GM12872 (cell line): ENCODE results near the gene CCDC141.

Source experiments
- TF ChIP-seq, protein P1 (sequence below): IDR thresholded peaks from 3 replicates; pipeline ENCODE4 v1.5.1; 2011; ENCODE audit warnings: low read depth, mild to moderate bottlenecking, low read length, moderate library complexity; ENCODE audit not compliant: insufficient read depth

The CCDC141 gene

GRCh38 chr2:178863130-178863855 lies 186.6 kb downstream of the CCDC141 start:
- TF ChIP-seq, protein P1, sequence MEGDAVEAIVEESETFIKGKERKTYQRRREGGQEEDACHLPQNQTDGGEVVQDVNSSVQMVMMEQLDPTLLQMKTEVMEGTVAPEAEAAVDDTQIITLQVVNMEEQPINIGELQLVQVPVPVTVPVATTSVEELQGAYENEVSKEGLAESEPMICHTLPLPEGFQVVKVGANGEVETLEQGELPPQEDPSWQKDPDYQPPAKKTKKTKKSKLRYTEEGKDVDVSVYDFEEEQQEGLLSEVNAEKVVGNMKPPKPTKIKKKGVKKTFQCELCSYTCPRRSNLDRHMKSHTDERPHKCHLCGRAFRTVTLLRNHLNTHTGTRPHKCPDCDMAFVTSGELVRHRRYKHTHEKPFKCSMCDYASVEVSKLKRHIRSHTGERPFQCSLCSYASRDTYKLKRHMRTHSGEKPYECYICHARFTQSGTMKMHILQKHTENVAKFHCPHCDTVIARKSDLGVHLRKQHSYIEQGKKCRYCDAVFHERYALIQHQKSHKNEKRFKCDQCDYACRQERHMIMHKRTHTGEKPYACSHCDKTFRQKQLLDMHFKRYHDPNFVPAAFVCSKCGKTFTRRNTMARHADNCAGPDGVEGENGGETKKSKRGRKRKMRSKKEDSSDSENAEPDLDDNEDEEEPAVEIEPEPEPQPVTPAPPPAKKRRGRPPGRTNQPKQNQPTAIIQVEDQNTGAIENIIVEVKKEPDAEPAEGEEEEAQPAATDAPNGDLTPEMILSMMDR: no peak

DNA sequence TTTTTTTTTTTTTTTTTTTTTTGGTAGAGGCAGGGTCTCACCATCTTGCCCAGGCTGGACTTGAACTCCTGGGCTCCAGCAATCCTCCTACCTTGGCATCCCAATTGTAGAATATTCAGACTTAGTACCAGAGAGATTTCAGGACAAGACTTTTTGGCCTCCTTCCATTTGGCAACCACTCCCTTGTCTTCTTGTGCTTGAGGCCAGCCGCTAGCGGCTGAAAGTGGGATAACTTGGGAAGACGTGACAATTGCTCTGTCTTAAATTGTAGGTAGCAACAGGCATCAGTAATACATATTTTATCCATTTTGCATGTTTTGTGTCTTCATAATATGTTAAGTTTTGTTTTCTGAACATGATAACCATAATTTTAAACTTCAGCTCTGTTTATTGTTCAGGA lies 189.4 kb downstream of the CCDC141 start:
- TF ChIP-seq, protein P1: no peak

DNA sequence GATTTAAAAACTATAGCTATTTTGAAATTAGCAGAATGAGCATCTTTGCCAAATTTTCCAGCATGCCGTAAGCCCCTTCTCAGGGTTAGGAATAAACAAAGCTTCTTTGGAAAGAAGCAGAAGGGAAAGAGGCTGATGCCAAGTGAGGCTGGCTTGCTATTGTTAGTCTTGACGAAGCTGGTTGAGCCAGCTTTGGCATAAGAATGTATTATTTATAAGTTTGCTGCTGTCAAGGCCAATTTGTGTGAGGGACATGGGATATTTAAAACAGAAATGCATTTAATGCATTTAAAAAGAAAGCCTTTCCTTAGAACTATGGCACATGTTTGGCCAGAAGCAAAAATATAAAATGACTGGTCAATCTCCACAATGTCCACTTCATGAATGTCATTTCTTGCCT lies 190.2 kb downstream of the CCDC141 start:
- TF ChIP-seq, protein P1: no peak

- TF ChIP-seq, protein P1: no peak
Measured at GRCh38 chr2:178858896-178859625, 190.9 kb downstream of the CCDC141 start.

DNA sequence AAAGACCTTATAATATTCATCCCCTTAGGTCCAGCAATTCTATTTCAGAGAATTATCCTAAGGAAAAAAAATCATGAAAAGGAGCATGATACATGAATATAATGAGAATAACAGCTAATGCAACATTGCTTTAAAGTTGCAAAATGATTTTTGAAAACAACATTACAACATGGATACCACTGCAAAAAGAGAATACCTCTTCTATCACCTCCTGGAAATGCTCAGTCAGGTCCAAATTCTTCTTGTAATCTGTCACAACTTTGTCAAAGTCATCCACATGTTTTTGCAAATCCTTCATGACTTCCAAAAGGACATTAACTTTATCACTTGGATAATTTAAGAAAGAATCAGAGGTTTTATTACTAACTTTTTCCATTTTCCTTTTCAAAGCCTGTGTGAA lies 194.8 kb downstream of the CCDC141 start:
- TF ChIP-seq, protein P1: no peak

DNA sequence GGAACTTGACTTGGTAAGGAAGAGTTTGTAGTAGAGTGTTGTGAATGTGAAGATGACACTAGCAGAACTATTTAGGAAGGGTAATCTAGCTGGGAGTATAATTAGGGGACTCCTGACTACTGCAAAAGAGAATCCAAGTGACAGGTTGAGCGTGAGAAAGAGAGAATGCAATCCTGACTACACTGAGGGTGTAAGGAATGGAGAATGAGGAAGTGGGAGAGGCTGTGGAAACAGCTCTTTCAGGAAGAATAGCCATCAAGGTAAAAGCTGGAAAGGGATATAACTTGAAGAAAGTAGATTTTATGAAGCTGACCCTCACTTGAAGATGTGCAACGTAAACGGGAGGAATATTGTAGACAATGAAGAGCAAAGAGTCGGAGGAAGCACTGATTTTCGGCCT lies 201.6 kb downstream of the CCDC141 start:
- TF ChIP-seq, protein P1: no peak

DNA sequence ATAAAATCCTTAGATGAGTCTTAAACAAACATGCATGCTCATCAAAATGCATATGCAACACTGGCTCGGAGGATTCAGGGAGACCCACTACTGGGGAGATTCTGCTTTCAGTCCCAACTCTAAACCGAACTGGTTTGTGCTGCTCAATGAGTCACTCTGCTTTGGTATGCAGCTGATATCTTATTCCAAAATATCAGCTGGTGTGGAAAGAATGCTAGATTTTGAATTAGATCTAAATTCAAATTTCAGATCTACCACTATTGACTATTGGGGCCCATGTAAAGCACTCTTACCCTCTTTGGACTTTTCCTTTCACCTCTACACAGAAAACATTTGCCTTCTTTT lies 203.5 kb downstream of the CCDC141 start:
- TF ChIP-seq, protein P1: no peak
